Iris pigment epithelial cell (primary cell): ENCODE data around the gene ARSG.
A peak's percentile ranks its signal among the peaks of the same experiment; 100 is the strongest.
"Not testable (repeated sequence)": the region's sequence is repeated elsewhere in the genome, so short reads cannot be mapped to it uniquely, and the experiment has no call there.

Experiments used
- DNase-seq: peaks from one replicate; pipeline ENCODE4 v3.0.0-alpha.2; 2011; ENCODE audit warnings: low read depth

The ARSG gene

DNA sequence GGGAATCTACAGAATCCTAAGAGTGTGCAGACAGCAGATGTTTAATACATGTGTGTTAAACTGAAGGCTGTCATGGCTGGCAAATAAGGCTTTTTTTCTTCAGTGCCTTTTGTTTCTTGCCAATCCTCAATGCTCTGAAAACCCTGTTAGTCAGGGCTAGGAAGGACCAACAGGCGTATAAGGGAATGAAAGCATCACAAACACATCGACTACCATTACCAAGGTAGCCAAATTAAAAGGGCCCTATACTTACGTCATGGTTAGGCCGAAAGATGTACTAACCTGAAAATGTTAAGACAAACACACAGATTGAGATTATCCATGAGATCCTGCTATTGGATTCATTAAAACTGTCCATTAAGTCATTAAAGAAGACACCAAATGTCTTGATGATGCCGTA is 13.5 kb upstream of the ARSG start:
- no peak for DNase-seq

GRCh38 chr17:68281965-68282364 is 9.3 kb upstream of the ARSG start:
- DNase-seq = not testable (repeated sequence)

DNA sequence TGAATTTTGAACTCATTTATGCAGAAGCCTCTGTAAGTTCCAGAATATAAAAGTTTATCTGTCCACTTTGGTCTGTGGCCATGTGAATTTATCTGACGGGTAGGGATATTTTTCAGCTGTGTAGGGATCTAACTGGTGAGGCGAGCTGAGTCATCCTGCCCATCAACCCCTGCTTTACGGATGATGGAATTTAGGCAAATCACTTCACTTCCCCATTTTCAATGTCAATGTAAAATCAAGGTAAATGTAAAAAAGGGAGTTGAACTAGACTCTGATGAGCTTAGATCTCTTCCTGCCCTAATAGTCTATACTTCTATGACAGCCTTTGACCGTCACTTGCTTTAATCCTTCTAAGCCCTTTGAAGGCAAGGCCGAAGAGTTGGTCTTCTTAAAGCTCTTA is 2.9 kb upstream of the ARSG start:
- peak; percentile 32 for DNase-seq

GRCh38 chr17:68288804-68289203 is 2.5 kb upstream of the ARSG start:
- peak; percentile 33 for DNase-seq

- peak; percentile 14 for DNase-seq
Measured at GRCh38 chr17:68289473-68289872, 1.8 kb upstream of the ARSG start.

GRCh38 chr17:68289936-68290267 is 1.4 kb upstream of the ARSG start:
- DNase-seq = peak; percentile 18

- DNase-seq = no peak
Measured at GRCh38 chr17:68290268-68290954, 884 bp upstream of the ARSG start.

- peak; percentile 85 for DNase-seq
Measured at GRCh38 chr17:68291836-68292688, 767 bp downstream of the ARSG start.

DNA sequence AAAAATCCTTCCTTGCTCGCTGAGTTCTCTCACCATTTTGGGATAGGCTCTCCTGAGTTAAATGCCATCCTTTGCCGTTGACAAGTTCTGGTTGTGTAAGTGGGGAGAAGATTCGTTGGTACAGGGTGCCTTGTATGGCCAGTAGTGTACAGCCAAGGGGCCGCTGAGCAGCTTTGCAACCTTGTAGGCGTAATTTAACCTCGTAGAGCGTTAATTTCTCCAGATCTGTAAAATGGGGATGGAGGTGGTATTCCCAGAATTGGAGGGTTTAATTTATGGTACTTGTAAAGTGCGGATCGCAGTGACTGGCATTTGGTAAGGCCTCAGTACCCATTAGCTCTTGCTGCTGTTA is 1.4 kb downstream of the ARSG start:
- DNase-seq = no peak

GRCh38 chr17:68293490-68294195 is 2.3 kb downstream of the ARSG start:
- DNase-seq = no peak

GRCh38 chr17:68294196-68294555 is 2.9 kb downstream of the ARSG start:
- DNase-seq = no peak

DNA sequence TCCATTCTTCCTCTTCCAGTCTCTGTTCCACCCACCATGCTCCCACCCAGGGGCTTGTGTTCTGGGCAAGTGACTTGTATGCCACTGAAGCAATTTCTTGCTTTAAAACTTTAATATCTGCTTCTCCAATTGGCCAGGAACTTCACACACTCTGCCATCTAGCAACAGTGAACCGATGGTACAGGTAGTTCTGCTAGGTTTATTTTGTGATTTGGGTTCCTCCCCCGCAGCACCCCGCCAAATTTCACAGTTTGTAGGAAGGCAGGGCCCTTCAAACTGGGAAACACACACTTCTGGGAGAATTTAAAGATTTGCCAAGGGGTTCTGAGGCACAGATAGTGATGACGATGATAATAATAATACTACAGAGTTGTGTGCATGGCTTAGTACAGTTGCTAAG is 3.3 kb downstream of the ARSG start:
- DNase-seq = no peak

DNA sequence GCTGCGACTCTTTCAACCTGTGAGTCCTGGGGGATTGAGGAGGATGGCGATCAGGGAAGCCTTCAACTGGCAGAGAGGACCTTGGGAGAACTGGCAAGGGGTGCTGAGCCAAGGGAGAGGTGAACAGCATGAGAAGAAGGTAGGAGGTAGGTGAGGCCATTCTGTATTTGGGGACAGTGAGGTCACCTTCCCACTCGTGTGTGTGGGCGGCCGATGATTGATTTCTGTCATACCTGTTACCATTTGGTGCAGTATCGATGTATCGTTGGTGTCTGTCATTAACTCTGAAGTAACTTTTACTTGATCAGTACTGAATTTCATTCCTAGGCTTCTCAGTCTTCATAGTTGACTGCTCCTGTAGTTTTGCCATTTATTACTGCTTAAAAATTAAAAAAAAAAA is 3.8 kb downstream of the ARSG start:
- DNase-seq = no peak

GRCh38 chr17:68296217-68297191 is 5.2 kb downstream of the ARSG start:
- DNase-seq = no peak

DNA sequence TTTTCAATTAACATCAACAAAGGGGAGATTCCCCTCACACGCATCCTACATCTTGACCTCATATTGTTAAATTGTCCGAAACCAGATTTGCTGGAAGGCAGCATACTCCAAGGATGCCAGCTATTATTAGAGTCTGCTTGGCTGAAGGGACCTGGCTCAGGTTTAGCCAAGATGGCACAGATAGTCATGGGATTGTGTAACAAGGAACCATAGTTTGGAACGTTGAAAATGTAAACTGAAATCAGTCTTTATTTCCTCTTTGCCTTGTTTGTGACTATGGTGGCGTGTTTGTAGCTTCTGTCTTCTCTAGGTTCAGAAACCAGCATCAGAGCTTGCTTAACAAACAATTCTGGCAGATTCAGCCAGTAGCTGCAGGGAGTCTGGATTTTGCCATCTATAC is 5.9 kb downstream of the ARSG start:
- DNase-seq = no peak

DNA sequence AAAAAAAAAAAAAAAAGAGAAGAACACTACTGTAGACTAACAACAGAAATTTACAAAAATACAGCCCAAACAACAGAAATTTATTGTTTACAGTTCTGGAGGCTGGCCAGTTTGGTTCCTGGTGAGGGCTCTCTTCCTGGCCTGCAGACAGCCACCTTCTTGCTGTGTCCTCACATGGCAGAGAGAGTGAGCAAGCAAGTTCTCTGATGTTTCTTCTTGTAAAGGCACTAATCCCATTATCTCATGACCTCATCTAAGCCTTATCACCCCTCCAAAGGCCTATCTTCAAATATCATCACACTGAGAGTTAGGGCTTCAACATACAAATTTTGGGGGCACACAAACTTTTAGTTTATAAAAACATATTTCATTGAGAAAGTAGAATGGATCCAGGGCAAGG is 7.3 kb downstream of the ARSG start:
- DNase-seq = no peak

GRCh38 chr17:68299817-68300216 is 8.5 kb downstream of the ARSG start:
- no peak for DNase-seq

DNA sequence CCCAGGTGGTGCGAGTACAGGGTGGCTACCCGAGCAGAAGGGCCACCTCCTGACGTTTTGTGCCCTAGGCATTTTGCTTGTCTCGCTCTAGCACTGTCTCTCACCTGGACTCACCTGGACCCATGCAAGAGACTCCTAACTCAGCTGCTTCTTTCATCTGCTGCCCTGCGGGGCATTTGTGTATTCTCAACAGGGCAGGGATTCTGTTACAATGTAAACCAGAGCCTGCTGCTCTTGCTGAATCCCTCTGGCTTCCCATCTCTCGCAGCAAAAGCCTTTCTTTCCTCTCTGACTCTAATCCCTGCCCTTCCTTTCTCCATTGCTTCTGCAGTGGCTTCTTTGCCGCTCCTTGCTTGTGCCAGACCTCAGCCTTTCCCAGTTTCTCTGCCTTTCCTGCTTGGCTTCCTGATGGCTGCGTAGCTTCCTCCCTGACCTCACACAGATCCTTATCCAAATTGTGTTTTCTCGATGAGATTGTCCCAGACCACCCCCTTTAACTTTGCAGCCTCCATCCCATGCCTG is 10.2 kb downstream of the ARSG start:
- no peak for DNase-seq

GRCh38 chr17:68302066-68302564 is 10.8 kb downstream of the ARSG start:
- DNase-seq = peak; percentile 67

GRCh38 chr17:68302666-68303065 is 11.4 kb downstream of the ARSG start:
- DNase-seq = no peak

DNA sequence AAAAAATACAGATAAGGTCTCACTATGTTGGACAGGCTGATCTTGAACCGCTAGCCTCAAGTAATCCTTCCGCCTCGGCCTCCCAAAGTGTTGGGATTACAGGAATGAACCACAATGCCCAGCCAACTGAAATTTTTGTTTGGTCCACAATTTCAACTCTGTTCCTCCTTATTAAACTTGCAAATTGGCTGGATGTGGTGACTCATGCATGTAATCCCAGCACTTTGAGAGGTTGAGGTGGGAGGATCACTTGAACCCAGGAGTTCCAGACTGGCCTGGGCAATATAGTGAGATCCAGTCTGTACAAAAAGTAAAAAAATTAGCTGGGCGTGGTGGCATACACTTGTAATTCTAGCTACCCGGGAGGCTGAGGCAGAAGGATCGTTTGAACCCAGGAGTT is 13.4 kb downstream of the ARSG start:
- DNase-seq = no peak

- DNase-seq = peak; percentile 76
Measured at GRCh38 chr17:68305142-68305541, 13.8 kb downstream of the ARSG start.
